GM21529 (cell line): ENCODE results near the gene DNAH17.

Source experiments
- ATAC-seq: cut with Tn5 transposase; IDR thresholded peaks from one replicate; pipeline ENCODE4 v1.9.1; 2021; ENCODE audit not compliant: unreplicated experiment

DNAH17 gene

DNA sequence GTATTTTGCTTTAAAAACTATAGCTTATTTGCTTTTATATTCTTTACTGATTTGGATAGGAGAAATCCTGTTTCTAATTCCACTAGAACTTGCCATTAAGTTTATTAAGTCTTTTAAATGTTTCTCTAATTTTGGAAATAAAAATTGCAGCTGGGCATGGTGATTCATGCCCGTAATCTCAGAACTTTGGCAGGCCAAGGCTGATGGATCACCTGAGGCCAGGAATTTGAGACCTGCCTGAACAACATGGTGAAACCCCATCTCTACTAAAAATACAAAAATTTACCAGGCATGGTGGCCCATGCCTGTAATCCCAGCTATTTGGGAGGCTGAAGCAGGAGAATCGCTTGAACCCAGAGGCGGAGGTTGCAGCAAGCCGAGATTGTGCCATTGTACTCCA, 30.7 kb downstream of the DNAH17 start:
- ATAC-seq = no peak

DNA sequence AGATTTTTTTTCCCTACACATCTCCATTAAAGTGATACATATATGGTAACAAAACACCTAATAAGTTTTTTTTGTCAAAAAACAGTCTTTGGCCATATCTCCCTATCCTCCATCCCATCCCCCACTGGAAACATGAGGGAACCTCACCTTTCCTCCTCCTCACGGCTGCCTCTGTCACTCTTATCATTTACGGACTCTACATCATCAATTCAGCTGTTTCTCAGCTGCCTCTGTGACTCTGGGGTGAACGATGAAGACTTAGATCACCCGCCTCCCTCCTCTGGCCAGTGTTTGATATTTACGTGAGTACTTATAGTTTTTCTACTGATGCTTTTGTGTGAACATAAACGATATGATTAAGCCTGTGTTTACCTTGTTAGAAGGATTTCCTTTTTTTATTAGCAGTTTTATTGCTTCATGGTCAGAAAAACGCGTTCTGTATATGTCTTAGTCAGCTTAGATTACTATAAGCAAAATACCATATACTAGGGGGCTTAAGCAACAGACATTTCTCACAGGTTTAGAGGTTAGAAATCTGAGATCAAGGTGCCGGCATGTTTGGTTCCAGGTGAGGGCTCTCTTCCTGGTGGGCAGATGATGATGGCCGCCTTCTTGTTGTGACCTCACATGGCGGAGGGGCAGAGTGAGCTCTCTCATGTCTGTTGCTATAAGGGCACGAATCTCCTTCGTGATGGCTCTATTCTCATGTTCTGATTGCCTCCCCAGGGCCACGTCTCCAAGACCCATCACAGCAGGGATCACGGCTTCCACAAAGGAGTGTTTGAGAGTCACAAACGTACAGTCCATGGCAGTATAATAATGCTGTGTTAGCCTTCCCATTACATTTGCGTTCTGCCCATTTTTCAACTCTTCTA, 32.1 kb downstream of the DNAH17 start:
- ATAC-seq = no peak

DNA sequence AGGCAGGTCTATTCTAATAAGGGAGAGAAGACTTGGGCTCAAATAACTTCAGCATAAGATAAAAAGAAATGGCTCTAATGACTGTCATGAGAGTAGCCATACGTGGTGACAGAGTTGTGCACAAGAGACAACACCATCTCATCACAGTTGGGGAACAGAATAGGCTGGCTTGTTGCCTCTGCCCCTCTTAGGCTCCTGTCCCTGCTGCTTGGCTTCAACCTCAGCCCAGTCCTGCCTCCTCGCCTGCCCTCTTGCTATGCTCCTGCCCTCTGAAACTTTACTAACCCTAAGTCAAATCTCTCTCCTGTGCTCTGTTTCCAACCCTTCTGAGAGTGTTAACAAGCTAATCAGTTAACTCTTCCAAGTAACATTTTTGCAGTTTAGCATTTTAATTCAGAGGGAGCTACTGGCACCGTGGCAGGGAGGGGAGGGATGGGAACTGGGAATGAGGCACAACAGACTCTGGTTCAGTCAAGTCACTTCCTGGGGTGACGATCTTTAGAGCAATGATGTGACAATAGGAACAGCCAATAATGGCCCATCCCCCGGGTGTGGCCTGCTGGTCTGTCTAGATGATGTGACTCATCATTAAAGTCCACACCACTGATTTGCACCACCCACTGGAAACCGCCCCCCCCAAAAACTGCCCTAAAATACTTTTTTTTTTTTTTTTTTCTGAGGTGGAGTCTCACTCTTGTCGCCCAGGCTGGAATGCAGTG, 35.5 kb downstream of the DNAH17 start:
- no peak for ATAC-seq

DNA sequence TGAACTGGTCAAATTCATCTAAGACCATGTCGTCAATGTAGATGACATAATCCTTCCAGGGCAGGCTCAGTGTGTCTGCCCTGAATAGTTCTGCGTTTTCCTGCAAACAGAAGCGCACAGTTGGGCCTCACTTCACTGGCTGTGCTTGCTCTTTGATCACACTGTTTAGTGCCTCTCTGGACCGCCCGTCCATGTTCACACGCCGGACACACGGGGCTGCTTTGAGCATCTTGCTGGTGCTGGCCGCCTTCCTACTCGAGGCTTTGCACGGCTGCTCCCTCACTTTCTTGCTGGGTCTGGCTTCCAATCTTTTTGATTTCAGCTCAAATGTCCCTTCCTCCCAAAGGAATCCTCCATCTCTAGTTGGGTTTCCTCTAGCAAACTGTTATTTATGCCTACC, 37.4 kb downstream of the DNAH17 start:
- no peak for ATAC-seq

DNA sequence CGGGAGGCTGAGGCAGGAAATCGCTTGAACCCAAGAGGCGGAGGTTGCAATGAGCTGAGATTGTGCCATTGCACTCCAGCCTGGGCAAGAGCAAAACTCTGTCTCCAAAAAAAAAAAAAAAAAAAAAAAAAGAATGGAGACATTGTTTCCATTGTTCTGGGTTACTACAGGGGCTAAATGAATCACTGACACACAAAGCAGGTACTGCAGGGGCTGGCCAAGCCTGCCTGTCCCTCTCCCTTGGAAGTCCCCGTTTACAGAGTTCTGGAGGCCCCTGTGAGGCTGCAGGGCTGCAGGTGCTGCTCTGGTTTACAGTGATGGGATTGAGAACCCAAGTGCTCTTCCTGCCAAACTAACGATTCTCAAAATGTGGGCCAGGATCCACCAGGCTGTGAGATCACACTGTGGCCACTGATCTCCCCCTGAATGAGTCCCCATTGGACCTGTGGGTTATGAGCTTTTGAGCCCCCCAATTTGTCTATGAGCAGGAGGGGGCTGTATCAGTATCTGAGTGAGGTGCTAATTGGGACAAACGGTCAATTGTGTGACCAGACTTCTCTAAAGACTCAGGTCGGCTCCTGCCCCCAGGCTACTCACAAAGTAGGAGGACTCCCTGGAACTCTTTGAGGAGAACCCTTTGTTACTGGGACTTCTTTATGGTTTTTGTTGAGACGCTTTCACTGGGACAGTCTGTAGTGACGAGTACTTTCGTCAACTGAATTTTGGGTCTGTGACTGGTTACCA, 39.0 kb downstream of the DNAH17 start:
- no peak for ATAC-seq

DNA sequence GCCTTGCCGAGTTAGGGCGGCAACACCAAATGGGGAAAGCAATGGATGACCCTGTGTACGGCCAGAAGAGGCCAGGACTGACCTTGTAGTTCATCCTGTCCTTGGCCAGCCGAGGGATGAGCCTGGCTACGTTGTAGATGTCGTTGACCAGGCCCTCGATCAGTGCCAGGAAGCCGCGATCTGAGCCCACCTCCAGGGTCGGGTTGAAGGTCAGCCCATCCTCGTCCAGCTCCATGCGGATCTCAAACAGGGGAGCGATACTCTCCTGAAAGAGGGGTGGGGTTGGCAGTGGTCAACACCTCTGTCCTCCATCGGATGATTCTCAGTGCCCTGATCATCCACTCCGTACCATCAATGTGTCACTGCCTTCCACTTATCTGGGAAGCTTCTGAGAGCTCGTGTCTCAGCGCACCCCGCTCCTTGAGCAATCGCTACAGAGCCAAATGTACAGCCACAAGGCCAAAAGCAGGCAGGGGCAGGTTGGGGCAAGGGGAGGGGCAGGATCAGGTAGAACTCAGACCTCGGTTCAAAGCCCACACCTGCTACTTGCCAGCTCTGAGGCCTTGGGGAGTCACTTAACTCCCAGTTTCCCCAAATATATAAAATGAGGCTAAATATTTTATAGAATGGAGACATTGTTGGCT, 39.9 kb downstream of the DNAH17 start:
- no peak for ATAC-seq

DNA sequence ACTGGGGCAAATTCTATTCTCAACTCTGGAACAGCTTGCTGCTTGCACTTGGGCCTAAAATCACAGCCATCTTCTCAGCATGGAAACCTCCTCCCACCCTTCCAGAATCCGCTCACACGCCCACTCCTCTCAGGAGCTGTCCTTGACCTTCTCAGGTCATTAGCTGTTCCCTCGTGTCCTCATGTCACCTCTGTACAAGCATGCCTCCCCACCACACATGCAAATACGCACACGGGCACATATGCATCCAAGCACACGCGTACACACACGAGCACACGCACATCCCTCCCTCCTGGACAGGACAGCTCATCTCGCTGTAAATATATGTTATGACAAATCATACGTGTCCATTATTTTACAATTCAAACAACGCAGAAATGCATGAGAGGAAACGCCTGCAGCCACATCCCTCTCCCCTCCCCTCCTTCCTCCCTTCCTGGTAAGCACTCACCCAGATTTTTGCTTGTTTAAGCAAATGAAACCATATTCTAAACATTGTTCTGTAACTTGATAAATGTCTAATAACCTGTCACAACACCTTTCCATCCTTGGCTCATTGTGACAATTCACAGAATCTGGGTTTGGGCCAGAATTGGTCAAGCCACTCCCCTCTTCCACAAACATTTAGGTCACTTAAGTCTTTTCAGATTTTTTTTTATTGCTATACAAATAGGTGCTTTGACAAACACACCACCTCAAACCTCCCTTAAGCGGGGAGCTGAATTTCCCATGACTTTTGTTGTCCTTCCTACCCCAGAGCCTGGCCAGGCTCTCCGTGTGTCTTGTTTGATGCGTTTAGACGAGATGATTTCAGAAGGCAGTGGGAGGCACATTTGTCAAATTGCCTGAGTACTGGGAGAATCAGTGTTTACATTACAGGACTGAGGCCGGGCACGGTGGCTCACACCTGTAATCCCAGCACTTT, 41.7 kb downstream of the DNAH17 start:
- ATAC-seq = no peak

DNA sequence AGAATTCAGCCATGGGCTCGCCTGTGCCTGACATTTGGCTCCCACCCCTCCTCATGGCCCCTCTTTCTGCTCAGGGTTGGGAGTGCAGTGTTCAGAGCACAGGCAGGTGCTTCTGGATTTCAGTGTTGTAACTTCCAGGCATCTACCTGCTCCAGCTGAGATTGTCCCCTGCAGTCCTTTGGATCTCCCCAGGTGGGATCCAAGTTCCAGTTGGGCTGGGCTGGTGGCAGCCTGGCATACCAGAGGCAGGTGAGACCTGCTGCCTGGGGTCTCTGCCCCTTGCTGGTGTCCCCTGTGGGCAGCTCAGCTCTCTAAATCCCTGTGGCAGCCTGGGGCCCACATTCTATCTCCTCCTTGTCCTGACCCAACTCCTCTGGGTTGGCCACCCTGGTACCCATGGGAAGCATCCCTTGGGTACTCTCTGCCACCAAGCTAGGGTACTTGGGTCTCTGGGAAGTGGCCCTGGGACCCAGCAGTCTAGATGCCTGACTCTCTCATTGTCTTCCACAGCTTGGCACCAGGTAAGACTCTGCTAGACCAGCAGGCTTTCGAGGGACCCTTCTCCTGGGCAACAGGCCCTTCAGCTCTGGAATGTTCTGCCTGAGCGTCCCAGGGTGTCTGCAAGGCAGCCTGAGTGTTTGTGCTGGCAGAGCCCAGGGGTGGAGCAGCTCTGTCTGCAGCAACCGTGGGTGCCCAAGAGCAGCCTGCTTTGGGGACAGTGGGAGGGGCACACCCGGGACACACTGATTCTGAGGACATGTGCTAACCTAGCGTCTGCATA, 42.5 kb downstream of the DNAH17 start:
- ATAC-seq = no peak

DNA sequence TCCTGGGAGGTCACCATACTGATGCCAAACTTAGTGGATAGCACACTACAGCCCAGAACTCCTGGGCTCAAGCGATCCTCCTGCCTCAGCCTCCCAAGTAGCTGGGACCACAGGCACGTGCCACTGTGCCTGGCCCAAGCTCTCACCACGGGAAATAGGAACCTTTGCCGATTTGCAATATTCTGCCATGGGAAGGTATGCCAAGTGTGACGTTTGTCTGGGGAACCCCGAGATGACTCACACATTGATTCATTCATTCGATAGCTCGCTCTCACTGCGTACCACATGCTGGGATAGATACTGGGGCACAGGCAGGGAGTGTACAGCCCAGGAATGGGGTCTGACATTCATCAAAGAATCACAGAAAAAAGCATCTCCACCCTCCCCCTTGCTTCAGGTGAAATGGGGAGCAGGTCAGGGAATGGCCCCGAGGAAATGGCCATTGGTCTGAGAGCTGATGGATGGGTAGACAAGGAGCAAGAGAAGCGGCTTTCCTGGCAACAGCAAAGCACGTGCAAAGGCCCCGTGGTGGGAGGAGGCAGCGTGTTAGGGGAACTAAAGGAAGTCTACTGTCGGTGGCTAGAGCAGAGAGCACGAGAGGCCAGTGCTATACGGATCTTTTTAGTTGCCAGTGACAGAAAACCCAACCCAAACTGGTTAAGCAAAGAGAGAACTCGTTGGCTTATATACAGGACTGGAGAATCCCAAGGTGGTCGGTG, 44.1 kb downstream of the DNAH17 start:
- no peak for ATAC-seq

DNA sequence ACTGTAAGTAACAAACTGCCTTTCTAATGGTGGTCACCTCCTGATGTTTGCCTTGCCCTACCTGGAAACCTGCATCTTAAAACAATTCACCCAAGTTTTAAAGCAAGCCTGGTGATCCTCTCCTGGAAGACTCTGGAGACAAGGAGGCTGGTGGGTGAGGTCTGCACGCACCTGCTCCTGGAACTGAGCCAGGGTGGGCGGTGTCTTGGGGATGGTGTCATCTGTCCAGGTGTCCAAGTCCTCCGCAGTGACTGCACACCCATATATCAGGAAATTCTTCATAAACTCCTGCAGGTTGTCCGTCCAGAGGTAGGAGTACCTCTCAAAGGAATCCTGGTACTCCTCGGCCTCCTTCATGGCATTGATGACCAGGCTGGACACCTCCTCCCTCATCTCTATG, 44.9 kb downstream of the DNAH17 start:
- no peak for ATAC-seq

DNA sequence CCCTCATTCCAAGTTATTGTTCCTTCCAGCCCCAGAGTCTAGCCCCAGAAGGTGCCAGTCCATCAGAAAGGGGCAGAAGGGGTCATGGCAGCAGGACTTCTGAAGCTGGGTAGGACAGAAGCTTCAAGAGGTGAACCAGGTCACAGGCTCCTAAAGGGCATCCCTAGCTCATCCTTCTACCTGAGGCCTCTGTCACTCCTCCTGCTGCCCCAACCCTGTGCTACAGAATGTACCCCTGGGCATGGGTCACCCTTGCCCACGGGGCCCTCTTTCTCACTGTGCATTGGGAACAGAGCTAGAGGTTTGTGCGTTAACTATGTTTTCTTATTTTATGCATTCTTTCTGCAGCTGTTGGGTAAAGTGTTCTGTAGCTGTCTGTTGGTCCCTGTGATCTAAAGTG, 46.5 kb downstream of the DNAH17 start:
- no peak for ATAC-seq

DNA sequence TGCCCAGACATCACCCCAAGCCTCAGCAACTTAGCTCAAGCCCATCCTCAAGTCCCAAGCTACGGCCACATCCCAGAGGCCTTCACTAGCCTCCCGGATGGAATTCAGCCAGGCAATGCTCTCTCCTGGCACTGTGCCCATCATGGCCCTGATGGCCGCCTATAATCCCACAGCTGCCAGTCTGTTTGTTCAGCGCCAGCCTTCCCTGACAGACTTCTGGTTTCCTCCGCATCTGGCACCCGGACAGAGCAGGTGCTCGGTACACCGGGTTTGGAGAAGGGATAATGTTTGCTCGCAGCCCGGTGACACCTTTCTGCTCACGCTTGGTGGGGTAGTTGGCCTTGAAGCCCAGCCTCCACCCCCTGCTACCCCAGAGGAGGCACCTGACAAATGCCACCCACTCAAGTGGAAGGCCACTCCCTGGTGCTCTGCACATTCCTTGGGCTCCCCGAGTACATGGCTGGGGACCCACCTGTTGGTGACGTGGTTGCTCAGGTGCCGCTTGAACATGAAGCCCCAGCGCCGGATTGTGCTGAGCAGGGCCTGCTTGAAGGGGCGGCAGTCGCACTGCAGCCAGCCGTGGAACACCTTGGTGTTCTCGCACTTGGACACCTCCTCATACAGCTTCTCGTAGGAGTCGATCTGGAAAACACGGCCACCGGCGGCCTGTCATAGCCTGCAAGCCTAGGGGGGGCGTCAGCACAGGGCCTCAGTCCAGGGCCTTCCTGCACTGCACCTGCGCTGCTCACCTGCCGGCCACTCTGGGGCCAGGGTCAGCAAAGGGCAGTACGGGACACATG, 47.1 kb downstream of the DNAH17 start:
- no peak for ATAC-seq

DNA sequence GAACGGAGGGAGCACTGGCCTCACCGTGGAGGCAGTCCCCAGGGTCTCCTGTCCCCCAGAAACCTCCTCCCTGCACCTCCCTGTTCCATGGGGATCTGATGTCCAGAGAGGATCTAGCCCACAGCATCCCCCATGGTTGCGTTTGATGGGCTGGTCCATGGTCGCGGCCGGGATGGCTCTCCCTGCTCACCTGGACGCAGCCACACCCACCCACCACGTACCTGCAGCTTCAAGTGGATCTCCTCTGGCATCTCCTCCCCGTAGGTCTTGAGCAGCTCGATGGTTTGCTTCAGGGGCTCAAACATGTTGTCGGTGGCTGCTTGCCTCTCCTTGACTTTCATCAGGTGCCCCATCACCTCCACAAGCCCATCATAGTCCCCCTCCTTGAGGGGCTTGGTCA, 47.9 kb downstream of the DNAH17 start:
- no peak for ATAC-seq

DNA sequence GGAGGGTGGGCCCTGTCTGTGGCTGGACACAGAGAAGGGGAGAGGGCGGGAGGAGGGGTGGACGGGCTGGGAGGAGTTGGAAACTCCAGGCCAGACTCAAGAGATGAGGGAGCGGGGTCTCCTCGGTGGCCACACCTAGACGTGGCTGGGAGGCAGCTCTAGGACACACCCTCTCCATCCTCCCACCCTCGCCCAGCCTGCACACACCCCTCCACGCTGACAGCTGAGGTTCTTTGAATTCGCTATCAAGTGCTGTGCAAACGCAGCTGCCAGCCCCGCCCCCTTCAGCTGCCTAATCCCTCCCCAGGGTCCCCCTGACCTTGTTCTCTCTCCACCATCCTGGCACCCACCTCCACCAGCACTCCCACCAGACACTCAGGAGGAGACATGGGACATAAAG, 48.7 kb downstream of the DNAH17 start:
- no peak for ATAC-seq

DNA sequence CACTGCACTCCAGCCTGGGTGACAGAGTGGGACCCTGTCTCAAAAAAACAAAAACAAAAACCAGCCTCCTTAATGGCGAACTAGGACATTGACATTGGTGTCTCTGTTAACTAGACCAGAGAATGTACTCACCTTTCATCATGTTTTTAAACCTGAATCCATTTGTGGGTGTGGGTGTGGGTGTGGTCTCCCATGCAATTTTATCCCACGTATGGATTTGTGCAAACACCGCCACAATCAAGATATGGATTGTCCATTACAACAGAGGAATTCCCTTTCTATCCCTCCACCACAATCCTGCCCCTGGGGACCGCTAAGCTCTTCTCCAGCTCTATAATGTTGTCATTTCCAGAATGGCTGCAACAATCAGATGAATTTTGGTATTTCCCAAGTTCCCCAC, 49.9 kb downstream of the DNAH17 start:
- no peak for ATAC-seq

DNA sequence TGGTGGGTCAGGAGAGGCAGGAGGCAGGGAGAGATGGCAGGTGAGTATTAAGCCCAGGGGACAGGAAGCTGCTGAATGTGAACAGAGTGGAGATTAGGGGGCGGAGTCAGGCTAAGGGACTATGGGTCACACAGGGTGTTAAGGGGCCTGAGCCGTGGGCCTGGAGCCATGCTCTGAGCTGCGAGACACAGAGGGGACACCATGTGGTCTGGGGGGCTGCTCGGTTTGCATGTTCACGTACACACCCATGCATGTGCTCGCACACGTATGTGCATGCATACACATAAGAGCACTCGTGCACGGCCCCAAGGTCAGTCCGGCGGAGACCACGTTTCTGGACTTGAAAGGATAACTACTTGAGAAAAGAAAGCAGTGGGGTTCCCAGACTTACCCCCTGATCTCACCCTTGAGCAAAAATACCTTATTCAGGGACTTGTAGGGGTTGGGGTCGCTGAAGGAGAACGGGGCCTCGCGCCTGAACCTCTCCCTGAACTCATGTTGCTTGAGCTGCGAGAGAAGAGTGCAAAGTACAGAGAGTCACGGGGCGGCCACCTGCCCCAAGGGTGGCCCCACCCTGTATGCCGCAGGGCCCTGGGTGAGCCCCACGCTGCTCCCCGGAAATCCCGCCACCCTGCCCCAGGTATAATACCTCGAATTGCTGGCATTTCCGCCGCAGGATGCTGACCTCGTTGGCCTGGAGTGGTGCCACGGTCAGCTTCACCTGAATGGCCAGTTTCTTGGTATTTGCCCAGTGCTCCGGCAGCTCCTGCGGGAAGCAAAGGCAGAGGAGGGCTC, 50.8 kb downstream of the DNAH17 start:
- no peak for ATAC-seq

DNA sequence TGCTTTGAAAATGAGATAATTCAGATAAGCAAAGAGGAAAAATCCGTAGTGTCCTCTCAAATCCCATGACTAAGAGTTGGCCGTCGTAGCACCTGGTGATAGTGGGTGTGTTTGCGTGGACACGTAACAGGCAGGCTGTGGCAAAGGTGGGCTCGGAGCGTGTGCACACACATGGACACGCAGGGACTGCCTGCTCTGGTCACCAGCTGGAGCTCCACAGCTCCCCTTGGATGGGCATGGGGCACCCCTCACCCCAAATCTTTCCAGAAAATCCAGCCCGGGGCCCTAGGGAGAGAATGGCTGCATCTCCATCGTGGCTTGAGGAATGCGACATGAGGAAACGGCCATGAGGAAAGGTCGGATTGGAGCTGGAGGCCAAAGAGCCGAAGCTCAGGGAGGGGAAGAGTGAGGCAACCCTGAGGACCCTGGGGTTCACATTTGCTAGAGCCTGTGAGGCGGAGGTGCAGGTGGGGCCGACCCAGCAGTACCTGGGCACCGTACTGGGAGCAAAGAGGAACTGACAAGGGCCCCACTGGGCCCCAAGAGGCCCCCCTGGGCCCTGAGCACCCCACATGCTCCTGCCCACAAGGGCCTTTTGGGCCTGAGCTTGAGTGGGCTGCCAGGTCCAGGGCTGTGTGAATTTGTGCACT, 51.6 kb downstream of the DNAH17 start:
- ATAC-seq = no peak
